Bronchial epithelial cell (primary cell): ENCODE measurements around the gene HOXD10. TPM values are rescaled to one million over a fixed set of nuclear protein-coding genes. Genes with fewer than 3 reads are reported as not detected.

Experiments
- DNase-seq: peaks from one replicate; pipeline ENCODE4 v3.0.0-alpha.2; 2010; ENCODE audit warnings: low read depth
- FAIRE-seq: peaks from 2 replicates; lab custom pipeline; 2011; peaks lifted over from hg19 to GRCh38; lab: Jason Lieb, UNC
- H3K27me3 ChIP-seq: 2 replicates; pipeline ENCODE4 v1.5.1; 2011; ENCODE audit warnings: low read length; ENCODE audit not compliant: control insufficient read depth, insufficient read depth
- H3K36me3 ChIP-seq: 2 replicates; pipeline ENCODE4 v1.5.1; 2011; ENCODE audit warnings: low read length; ENCODE audit not compliant: control insufficient read depth, insufficient read depth
- H3K4me3 ChIP-seq: 2 replicates; pipeline ENCODE4 v1.5.1; 2011; ENCODE audit warnings: mild to moderate bottlenecking, low read depth, low read length, control low read depth
- total RNA-seq: library from RNA; depleted of rRNA; stranded (reverse); fragments of >200 nt; gene quantifications from 2 replicates; pipeline ENCODE4 v1.2.1, GENCODE V29; 2014
- TF ChIP-seq, protein P1 (sequence below): IDR thresholded peaks from 2 replicates; pipeline ENCODE4 v1.5.1; 2011; ENCODE audit warnings: mild to moderate bottlenecking, moderate library complexity, low read length, control low read depth, inconsistent platforms; ENCODE audit not compliant: insufficient read depth, severe bottlenecking

Gene HOXD10
- total RNA-seq, 1 donor from 2014 or later, result not detected

DNA sequence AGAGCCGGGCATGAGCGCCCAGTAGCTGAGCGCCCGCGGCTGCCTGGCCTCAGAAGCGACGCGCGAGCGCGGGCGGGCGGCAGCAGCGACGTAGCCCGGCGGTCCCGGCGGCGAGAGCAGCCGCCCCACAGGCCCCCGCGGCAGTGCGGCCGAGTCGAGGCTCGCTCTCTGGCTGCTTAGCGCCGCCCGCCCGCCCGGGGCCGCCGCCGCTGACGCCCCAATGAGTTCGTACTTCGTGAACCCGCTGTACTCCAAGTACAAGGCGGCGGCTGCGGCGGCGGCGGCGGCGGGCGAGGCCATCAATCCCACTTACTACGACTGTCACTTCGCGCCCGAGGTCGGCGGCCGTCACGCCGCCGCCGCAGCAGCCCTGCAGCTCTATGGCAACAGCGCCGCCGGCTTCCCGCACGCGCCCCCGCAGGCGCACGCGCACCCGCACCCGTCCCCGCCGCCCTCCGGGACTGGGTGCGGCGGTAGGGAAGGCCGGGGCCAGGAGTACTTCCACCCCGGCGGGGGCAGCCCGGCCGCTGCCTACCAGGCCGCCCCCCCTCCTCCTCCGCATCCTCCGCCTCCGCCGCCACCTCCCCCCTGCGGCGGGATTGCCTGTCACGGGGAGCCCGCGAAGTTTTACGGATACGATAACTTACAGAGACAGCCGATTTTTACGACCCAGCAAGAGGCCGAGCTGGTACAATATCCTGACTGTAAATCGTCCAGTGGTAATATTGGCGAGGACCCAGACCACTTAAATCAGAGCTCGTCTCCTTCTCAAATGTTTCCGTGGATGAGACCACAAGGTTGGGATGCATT, 13.8 kb downstream of the HOXD10 start:
- H3K36me3 ChIP-seq, result no peaks in the 10 kb centered on the region
- TF ChIP-seq, protein P1, sequence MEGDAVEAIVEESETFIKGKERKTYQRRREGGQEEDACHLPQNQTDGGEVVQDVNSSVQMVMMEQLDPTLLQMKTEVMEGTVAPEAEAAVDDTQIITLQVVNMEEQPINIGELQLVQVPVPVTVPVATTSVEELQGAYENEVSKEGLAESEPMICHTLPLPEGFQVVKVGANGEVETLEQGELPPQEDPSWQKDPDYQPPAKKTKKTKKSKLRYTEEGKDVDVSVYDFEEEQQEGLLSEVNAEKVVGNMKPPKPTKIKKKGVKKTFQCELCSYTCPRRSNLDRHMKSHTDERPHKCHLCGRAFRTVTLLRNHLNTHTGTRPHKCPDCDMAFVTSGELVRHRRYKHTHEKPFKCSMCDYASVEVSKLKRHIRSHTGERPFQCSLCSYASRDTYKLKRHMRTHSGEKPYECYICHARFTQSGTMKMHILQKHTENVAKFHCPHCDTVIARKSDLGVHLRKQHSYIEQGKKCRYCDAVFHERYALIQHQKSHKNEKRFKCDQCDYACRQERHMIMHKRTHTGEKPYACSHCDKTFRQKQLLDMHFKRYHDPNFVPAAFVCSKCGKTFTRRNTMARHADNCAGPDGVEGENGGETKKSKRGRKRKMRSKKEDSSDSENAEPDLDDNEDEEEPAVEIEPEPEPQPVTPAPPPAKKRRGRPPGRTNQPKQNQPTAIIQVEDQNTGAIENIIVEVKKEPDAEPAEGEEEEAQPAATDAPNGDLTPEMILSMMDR, result no peak
- no peak for DNase-seq
- H3K27me3 ChIP-seq, result peaks cover 63% of the 10 kb centered on the region
- FAIRE-seq, result no peak
- no peak overlapping the region for H3K4me3 ChIP-seq

DNA sequence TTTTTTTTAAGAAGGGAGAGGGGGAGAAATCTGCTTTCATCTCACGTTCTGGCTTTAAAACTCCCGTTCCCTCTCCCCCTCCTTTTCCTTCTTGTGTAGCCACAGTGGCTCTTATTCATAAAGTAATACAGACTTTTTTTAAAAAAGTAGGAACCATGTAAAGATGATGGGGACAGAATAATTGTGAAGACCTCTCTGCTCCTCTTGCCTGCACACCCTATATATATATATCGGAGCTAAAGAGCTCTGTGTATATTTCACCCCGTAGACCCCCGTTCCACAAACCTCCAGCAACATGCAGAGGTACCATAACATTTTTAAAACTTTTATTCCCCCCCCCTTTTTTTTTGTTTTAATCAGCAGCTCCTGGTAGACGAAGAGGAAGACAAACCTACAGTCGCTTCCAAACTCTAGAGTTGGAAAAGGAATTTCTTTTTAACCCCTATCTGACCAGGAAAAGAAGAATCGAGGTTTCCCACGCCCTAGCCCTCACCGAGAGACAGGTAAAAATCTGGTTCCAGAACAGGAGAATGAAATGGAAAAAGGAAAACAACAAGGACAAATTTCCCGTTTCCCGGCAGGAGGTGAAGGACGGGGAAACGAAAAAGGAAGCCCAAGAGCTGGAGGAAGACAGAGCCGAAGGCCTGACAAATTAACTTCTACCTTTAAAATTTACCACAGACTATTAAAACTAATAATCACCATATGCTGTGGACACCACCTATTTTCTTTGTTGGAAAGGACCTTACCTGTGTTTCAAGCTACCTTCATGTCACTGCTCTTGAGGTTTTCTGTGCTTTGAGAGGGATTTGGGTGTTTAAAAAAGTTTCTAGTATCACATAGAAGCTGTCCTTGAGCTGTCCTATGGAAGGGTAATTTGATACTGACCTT, 14.6 kb downstream of the HOXD10 start:
- Histone ChIP-seq H3K36me3 (no peaks in the 10 kb centered on the region), H3K4me3 (no peak overlapping the region), H3K27me3 (peaks cover 65% of the 10 kb centered on the region)
- FAIRE-seq (no peak), DNase-seq (no peak)
- TF ChIP-seq, protein P1, result no peak

DNA sequence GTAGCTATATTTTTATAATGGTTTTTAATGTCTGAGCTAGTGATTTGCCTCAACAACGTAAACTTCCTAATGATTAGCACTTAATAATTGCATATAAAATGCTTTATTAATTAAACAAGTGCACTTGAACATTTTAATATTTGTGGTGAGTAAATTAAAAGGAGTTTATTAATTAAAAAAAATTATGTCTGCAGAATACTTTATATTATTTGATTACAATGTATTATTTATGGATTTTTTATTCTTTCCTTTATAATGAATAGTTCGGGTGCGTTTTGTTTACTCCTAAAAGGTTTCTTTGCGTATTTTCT, 15.2 kb downstream of the HOXD10 start:
- no peak overlapping the region for H3K4me3 ChIP-seq
- TF ChIP-seq, protein P1, result no peak
- H3K36me3 ChIP-seq, result no peaks in the 10 kb centered on the region
- peaks cover 66% of the 10 kb centered on the region for H3K27me3 ChIP-seq
- DNase-seq, result no peak
- no peak for FAIRE-seq

DNA sequence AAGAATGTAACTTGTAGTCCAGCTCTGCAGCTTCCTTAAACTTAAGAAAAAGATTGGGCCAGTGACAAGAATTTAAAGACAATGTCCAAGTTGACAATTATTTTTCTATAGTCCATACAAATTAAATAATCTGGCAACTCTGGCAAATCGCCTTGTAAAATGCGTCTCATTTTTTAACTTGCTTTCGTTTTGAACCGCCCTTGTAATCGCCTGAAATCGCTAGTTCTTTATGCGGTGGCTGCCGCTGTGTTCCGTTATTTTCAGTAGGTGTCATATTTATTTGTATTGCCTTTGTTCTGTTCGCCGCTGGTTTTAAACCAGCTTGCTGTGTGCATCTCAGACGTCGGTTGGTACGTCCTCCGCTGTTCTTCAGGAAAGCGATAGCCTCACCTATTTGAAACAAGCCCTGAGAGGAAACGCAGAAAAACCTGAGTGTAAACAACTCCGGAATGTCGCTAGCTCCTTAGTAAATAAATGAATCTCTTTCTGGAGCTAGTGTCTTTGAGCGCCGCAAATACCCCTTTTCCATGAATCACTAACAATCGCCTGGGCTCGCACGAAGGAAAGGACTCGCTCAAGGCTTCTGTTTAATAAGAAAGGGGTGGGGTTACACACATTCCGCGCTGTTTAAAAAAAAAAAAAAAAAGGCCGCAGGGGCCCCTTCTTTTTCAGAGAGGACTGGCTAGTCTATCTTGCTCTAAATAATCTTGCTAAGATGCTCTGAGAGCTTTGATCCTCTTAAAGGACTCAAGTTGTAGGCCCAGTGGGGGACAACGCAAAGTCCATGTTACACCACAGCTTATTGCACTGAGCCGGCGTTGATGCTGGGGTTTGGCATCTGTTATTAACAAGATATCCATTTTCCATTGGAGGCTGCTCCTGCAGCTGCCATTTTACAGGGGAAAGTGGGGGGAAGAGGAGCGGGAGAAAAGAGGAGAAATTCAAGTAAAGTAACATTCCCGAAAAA, 15.9 kb downstream of the HOXD10 start:
- FAIRE-seq, result no peak
- no peak overlapping the region for H3K4me3 ChIP-seq
- peaks cover 70% of the 10 kb centered on the region for H3K27me3 ChIP-seq
- no peak for DNase-seq
- TF ChIP-seq, protein P1, result no peak
- no peaks in the 10 kb centered on the region for H3K36me3 ChIP-seq

DNA sequence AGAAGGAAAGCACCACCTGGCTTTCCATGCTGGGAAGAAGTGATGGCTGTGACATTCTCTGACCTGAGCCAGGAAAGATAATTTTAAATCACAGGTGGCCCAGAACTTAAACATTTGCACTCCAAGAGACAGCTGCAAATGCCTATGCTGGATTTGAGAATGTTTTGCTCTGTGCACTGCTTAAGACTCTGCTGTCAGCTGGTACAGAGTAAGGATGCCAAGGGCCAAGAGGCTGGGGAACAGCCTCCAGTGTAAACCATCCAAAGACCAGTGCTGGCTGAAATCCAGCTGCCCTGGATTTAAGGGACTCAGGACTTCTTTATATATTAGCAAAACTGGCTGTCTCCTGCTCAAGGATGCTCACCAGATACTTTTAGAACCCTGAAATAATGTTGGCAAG, 16.8 kb downstream of the HOXD10 start:
- H3K4me3 ChIP-seq, result no peak overlapping the region
- H3K36me3 ChIP-seq, result no peaks in the 10 kb centered on the region
- peaks cover 66% of the 10 kb centered on the region for H3K27me3 ChIP-seq
- DNase-seq (no peak), FAIRE-seq (no peak)
- TF ChIP-seq, protein P1, result no peak
